Retinal pigment epithelial cell (primary cell): ENCODE measurements around the gene C2CD5.

ENCODE experiments used
- DNase-seq: peaks from one replicate; pipeline ENCODE4 v3.0.0-alpha.2; 2010; ENCODE audit warnings: low read depth
- H3K4me3 ChIP-seq: 2 replicates; pipeline ENCODE4 v1.5.1; 2011; ENCODE audit warnings: mild to moderate bottlenecking, low read length, control low read depth, moderate library complexity
- TF ChIP-seq, protein P1 (sequence below): conservative IDR thresholded peaks from 2 replicates; pipeline ENCODE4 v1.5.1; 2011; ENCODE audit warnings: low read depth, low read length, control low read depth, inconsistent platforms

The C2CD5 gene

DNA sequence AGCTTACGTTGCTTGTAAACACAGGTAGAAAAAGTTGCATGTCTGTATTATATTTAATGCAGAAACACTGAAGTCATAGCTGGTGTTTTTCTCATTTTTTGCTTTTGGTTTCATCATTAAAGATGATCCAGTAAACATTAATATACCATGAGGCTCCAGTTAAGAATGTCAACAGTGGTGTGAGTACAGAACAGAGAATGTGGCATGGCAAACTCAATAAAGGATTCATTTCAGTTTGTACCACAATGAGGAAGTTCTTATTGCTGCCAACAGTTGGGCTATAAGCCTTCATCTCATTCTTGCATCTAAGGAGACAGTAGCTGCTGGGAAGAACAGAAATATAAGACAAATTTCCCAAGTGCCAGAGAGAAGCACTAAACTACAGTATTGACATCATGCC lies 137.7 kb downstream of the C2CD5 start:
- no peak for DNase-seq
- H3K4me3 ChIP-seq: no peak overlapping the region
- TF ChIP-seq, protein P1, sequence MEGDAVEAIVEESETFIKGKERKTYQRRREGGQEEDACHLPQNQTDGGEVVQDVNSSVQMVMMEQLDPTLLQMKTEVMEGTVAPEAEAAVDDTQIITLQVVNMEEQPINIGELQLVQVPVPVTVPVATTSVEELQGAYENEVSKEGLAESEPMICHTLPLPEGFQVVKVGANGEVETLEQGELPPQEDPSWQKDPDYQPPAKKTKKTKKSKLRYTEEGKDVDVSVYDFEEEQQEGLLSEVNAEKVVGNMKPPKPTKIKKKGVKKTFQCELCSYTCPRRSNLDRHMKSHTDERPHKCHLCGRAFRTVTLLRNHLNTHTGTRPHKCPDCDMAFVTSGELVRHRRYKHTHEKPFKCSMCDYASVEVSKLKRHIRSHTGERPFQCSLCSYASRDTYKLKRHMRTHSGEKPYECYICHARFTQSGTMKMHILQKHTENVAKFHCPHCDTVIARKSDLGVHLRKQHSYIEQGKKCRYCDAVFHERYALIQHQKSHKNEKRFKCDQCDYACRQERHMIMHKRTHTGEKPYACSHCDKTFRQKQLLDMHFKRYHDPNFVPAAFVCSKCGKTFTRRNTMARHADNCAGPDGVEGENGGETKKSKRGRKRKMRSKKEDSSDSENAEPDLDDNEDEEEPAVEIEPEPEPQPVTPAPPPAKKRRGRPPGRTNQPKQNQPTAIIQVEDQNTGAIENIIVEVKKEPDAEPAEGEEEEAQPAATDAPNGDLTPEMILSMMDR: no peak

- DNase-seq: no peak
- no peak overlapping the region for H3K4me3 ChIP-seq
- TF ChIP-seq, protein P1: no peak
Observed at GRCh38 chr12:22399464-22400180, 144.7 kb downstream of the C2CD5 start.
